SK-N-MC (cell line): Measurements from ENCODE around the gene ADCY7.

Experiments used
- EZH2 ChIP-seq: fragments of 200-600 bp; sonication (generic); IDR thresholded peaks from one replicate; pipeline ENCODE4 v1.6.1; 2017; ENCODE audit warnings: antibody characterized with exemption
- POLR2AphosphoS5 ChIP-seq: IDR thresholded peaks from 2 replicates; pipeline ENCODE4 v1.6.1; 2012; ENCODE audit warnings: mild to moderate bottlenecking, low read depth, low read length, borderline replicate concordance

DNA sequence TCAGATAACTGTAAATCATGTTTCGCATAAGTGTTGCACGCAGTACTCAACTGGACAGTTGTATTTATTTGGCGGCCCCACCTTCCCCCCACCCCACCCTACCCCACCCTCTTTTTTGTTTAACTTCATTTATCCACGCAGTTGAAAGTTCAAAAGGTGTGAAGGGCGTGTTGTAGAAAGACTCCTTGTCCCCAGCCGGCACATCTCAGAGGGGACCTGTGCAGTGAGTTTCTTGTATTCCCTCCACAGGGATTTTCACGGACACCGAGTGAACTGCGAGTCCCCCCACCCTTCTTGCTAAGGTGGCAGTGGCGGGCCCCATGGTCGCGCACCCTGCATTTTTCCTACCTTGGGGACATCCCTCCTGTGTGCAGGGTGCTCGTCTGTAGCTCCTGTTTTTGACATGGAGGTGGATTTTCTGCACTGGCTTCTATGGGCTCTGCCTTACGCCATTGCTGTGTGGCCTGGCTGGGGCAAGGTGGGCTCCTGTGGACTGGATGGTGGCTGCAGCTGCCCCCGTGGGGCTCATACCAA lies 36.2 kb downstream of the ADCY7 start:
- TF ChIP-seq POLR2AphosphoS5, result no peak
- no peak for TF ChIP-seq EZH2
